OCI-LY3 (cell line): ENCODE measurements around the gene HP.

Experiments
- H2AFZ ChIP-seq: fragments of 200-600, 300-600 bp; shearing (Covaris generic); 2 replicates; pipeline ENCODE4 v1.6.0; 2014; ENCODE audit warnings: antibody characterized with exemption, low read depth, low read length
- H3K27ac ChIP-seq: fragments of 200-600, 300-600 bp; sonication (generic); 2 replicates; pipeline ENCODE4 v1.5.1; 2014; ENCODE audit warnings: mild to moderate bottlenecking, low read length, moderate library complexity, mixed read lengths
- H3K27me3 ChIP-seq: fragments of 200-600, 300-600 bp; sonication (generic); 2 replicates; pipeline ENCODE4 v1.6.1; 2014; ENCODE audit warnings: low read depth, low read length, mixed read lengths
- H3K36me3 ChIP-seq: fragments of 200-600, 300-600 bp; sonication (generic); replicated peaks from 2 replicates; pipeline ENCODE3; 2014; ENCODE audit warnings: low read depth, low read length, mixed read lengths
- H3K4me1 ChIP-seq: fragments of 300-600, 200-600 bp; sonication (generic); 2 replicates; pipeline ENCODE4 v1.6.1; 2014; ENCODE audit warnings: low read length, mixed read lengths
- H3K4me2 ChIP-seq: fragments of 200-600, 300-600 bp; sonication (generic); 2 replicates; pipeline ENCODE4 v1.6.1; 2014; ENCODE audit warnings: low read length, mixed read lengths
- H3K4me3 ChIP-seq: fragments of 300-600, 200-600 bp; sonication (generic); 2 replicates; pipeline ENCODE4 v1.5.1; 2014; ENCODE audit warnings: antibody characterized with exemption, mild to moderate bottlenecking, low read length, moderate library complexity
- H3K79me2 ChIP-seq: fragments of 300-600, 200-600 bp; shearing (Covaris generic); 2 replicates; pipeline ENCODE4 v1.6.1; 2014; ENCODE audit warnings: mild to moderate bottlenecking, low read length, mixed read lengths
- H3K9ac ChIP-seq: fragments of 300-600, 200-600 bp; shearing (Covaris generic); 2 replicates; pipeline ENCODE4 v1.6.0; 2014; ENCODE audit warnings: mild to moderate bottlenecking, low read length, moderate library complexity
- H3K9me3 ChIP-seq: fragments of 200-600, 300-600 bp; shearing (Covaris generic); 2 replicates; pipeline ENCODE4 v1.6.1; 2014; ENCODE audit warnings: low read length, mixed read lengths; ENCODE audit not compliant: insufficient read depth
- H4K20me1 ChIP-seq: fragments of 200-600, 300-600 bp; sonication (generic); 2 replicates; pipeline ENCODE4 v1.6.1; 2016; ENCODE audit warnings: low read length, mixed read lengths; ENCODE audit not compliant: insufficient read depth
- EZH2phosphoT487 ChIP-seq: fragments of 200-600 bp; shearing (Covaris generic); IDR thresholded peaks from 2 replicates; pipeline ENCODE4 v1.6.1; 2018; ENCODE audit warnings: antibody characterized with exemption, mixed run types, low read depth
- TF ChIP-seq, protein P1 (sequence below): fragments of 200-600, 300-600 bp; sonication (generic); IDR thresholded peaks from 2 replicates; pipeline ENCODE4 v1.5.1; 2014; ENCODE audit warnings: antibody characterized with exemption, low read length, low read depth

HP gene

DNA sequence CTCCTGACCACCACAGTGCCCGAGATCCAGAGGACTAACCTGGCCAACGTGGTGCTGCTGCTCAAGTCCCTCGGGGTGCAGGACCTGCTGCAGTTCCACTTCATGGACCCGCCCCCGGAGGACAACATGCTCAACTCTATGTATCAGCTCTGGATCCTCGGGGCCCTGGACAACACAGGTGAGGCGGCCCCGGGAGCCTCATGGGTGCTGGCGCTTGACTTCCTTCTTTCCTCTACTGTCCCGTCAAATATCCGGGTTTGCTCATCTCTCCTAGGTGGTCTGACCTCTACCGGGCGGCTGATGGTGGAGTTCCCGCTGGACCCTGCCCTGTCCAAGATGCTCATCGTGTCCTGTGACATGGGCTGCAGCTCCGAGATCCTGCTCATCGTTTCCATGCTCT, 53.1 kb downstream of the HP start:
- Histone ChIP-seq H3K27me3 (no peaks in the 10 kb centered on the region), H3K4me3 (no peak overlapping the region), H3K79me2 (no peaks in the 10 kb centered on the region), H2AFZ (no peak overlapping the region), H3K36me3 (peaks cover 75% of the 10 kb centered on the region), H4K20me1 (no peaks in the 10 kb centered on the region), H3K9ac (no peak overlapping the region), H3K9me3 (no peaks in the 10 kb centered on the region), H3K4me1 (no peaks in the 10 kb centered on the region), H3K27ac (no peak overlapping the region), H3K4me2 (no peak overlapping the region)
- no peak for TF ChIP-seq EZH2phosphoT487
- TF ChIP-seq, protein P1, sequence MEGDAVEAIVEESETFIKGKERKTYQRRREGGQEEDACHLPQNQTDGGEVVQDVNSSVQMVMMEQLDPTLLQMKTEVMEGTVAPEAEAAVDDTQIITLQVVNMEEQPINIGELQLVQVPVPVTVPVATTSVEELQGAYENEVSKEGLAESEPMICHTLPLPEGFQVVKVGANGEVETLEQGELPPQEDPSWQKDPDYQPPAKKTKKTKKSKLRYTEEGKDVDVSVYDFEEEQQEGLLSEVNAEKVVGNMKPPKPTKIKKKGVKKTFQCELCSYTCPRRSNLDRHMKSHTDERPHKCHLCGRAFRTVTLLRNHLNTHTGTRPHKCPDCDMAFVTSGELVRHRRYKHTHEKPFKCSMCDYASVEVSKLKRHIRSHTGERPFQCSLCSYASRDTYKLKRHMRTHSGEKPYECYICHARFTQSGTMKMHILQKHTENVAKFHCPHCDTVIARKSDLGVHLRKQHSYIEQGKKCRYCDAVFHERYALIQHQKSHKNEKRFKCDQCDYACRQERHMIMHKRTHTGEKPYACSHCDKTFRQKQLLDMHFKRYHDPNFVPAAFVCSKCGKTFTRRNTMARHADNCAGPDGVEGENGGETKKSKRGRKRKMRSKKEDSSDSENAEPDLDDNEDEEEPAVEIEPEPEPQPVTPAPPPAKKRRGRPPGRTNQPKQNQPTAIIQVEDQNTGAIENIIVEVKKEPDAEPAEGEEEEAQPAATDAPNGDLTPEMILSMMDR: no peak

DNA sequence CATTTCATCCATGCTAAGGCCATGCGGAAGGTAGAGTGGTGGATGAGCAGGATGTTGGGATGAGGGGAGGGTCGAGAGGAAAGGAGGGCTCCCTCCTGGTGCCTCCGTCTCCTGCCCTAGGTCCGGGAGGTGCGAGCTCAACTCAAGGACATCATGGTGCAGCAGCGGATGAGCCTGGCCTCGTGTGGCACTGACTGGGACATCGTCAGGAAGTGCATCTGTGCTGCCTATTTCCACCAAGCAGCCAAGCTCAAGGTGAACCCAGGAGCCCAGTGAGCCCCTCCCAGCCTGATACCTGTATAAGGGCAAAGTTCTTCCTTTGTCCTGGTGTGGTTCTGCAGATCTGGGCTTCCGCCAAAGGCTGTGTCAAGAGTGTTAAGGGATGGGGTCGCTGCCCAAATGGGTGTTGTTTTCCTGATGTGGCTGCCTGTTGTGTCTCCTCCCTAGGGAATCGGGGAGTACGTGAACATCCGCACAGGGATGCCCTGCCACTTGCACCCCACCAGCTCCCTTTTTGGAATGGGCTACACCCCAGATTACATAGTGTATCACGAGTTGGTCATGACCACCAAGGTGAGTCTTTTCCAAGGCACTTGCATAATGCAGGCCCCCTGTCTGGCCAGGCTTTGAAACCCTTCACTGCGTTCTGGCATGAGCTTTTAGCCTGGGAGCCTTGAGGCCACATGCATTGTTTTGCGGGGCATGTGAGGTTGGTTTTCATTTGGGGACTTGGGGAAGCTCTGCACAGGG, 54.2 kb downstream of the HP start:
- Histone ChIP-seq H3K4me2 (no peak overlapping the region), H3K4me1 (no peaks in the 10 kb centered on the region), H3K9me3 (no peaks in the 10 kb centered on the region), H2AFZ (no peak overlapping the region), H3K4me3 (no peak overlapping the region), H3K79me2 (no peaks in the 10 kb centered on the region), H3K36me3 (peaks cover 68% of the 10 kb centered on the region), H3K27ac (no peak overlapping the region), H4K20me1 (no peaks in the 10 kb centered on the region), H3K9ac (no peak overlapping the region), H3K27me3 (no peaks in the 10 kb centered on the region)
- TF ChIP-seq EZH2phosphoT487: no peak
- TF ChIP-seq, protein P1: no peak

DNA sequence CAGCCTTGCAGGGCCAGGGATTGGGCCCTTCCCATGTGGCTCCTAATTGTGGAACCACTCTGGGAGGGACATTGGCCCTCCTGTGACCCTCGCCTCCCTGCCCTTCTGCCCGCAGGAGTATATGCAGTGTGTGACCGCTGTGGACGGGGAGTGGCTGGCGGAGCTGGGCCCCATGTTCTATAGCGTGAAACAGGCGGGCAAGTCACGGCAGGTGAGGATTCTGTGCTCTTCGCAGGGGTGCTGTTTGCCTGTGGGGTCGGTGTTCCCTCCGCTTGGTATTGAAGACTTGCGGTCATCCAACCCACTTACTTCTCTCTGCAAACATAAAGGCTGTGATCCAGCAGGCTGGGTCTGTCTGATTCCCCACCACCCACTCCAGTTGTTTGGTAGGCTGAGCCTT, 55.0 kb downstream of the HP start:
- Histone ChIP-seq H3K9ac (no peak overlapping the region), H3K4me2 (no peak overlapping the region), H3K79me2 (no peaks in the 10 kb centered on the region), H2AFZ (no peak overlapping the region), H3K4me3 (no peak overlapping the region), H4K20me1 (no peaks in the 10 kb centered on the region), H3K9me3 (no peaks in the 10 kb centered on the region), H3K27me3 (no peaks in the 10 kb centered on the region), H3K36me3 (peaks cover 61% of the 10 kb centered on the region), H3K27ac (no peak overlapping the region), H3K4me1 (no peaks in the 10 kb centered on the region)
- TF ChIP-seq, protein P1: no peak
- no peak for TF ChIP-seq EZH2phosphoT487

- H3K79me2 ChIP-seq: no peaks in the 10 kb centered on the region
- H3K4me1 ChIP-seq: no peaks in the 10 kb centered on the region
- no peak overlapping the region for H3K4me3 ChIP-seq
- no peak overlapping the region for H3K27ac ChIP-seq
- H4K20me1 ChIP-seq: no peaks in the 10 kb centered on the region
- no peak overlapping the region for H3K9ac ChIP-seq
- H3K4me2 ChIP-seq: no peak overlapping the region
- TF ChIP-seq, protein P1: no peak
- TF ChIP-seq EZH2phosphoT487: no peak
- peaks cover 55% of the 10 kb centered on the region for H3K36me3 ChIP-seq
- no peaks in the 10 kb centered on the region for H3K27me3 ChIP-seq
- no peaks in the 10 kb centered on the region for H3K9me3 ChIP-seq
- H2AFZ ChIP-seq: no peak overlapping the region
Observed at GRCh38 chr16:72109966-72110530, 55.7 kb downstream of the HP start.
